Uterus (tissue), 2 donors: ENCODE data around the gene PAQR8.

ENCODE experiments used
- CTCF ChIP-seq, 4 experiments: fragments of 200-600 bp in 2 of 4; fragments of 450-650 bp in 2 of 4; sonication (generic) in 2 of 4; IDR thresholded peaks; one replicate each; pipeline ENCODE4 v1.5.1; 2016 to 2019; ENCODE audit warnings: antibody characterized with exemption in 4 of 4, mild to moderate bottlenecking in 2 of 4, moderate library complexity in 1 of 4
- POLR2A ChIP-seq, 2 donors: fragments of 450-650 bp; IDR thresholded peaks; one replicate each; pipeline ENCODE4 v1.6.1; 2016; ENCODE audit warnings: antibody characterized with exemption in 2 of 2, mild to moderate bottlenecking in 1 of 2, moderate library complexity in 1 of 2

DNA sequence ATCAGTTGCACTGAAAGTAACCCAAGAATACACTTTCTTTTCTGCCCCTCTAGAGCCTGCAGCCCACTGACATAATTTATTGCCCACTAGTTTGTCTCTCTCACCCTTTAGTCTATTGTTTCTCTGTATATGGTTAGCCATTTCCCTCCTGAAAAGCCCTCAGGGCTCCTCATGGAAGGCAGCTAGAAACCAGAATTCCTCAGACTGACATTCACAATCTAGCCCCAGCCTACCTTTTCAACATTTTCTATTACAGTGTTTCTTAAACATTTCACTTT is 21.4 kb upstream of the PAQR8 start:
- no peak for TF ChIP-seq CTCF (IDR thresholded peaks at IDR 0.05)
- no peak for TF ChIP-seq POLR2A (IDR thresholded peaks at IDR 0.05)
